NCI-H446 (cell line): ENCODE results near the gene LCE1A.

Source experiments
- DNase-seq, 2 experiments: peaks; one replicate each; lab custom pipeline; 2025; lab: John Stamatoyannopoulos, UW

LCE1A gene

DNA sequence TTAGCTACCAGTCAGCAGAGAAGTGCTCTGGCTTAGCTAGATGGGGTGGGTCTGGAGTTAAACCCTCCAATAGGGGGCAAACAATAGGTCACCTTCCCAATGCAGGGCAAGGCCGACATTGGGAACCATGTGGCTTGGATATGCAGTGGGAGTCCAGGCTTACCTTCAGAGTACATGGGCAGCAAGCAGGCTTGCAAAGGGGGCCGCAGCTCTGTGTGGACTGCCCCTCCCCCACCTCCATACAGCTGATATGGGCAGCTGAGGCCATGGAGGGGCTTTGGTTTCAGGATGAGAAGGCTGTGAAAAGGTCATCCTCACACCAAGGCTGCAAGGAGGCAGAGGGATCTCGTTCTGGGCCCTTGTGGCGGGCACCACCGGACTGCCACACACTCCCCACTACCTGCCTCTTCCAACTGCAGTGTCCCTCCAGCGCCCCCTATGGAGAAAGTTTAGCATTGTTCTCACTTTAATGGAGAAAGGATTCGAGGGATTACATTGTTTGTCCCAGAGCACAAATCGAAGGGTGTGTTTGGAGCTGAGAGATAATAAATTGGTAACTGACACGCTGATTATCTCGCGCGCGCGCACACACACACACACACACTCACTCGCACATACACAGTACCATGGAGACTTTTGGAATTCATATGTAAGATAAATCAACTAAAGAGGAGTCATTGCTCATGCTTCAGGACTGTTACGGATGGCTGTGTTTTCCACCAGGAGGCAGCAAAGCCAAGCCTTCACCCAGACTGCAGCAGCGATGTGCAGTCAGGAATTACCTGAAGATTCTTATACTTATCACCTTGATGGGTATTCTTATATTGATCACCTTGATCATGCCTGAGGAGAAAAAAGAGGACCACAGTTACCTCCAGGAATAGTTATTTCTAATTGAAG, 43.8 kb downstream of the LCE1A start:
- DNase-seq, result peak; percentile 17 to 23

GRCh38 chr1:152871731-152872126, 44.5 kb downstream of the LCE1A start:
- DNase-seq, result no peak

DNA sequence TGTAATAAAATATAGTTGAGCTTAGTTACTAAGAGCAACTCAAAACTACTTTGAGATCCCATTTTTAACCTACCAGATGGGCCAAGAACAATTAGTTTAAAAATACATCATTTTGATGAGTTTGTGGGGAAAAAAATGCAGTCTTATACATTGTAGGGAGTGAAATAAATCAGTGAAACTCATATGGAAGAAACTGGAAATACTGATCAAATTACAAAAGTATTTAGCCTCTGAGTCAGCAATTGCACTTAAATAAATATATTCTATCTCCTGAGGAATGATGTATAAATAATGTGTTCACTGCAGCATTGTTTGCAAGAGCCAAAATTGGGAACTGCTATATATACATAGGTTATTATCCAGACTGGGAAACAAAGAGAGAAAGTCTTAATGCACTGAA, 46.2 kb downstream of the LCE1A start:
- DNase-seq, result no peak

- no peak for DNase-seq
Observed at GRCh38 chr1:152876827-152877226, 49.6 kb downstream of the LCE1A start.
